HepG2 (cell line): ENCODE results near the gene TRPC4AP. TPM values are rescaled to one million over a fixed set of nuclear protein-coding genes. Genes with fewer than 3 reads are reported as not detected.
A peak's percentile ranks its signal among the peaks of the same experiment; 100 is the strongest.

Experiments used
- CC2D1A ChIP-seq: sonication (generic); formaldehyde crosslinking; IDR thresholded peaks from 2 replicates; pipeline ENCODE4 v1.8.1; 2023; ENCODE audit warnings: mild to moderate bottlenecking, missing genetic modification reagents
- KAT2B ChIP-seq: fragments of 150-350 bp; IDR thresholded peaks from 2 replicates; pipeline ENCODE4 v1.6.1; 2014; ENCODE audit warnings: low read depth, low read length, borderline replicate concordance
- TAF1 ChIP-seq: sonication (generic); formaldehyde crosslinking; IDR thresholded peaks from 2 replicates; pipeline ENCODE4 v1.4.0; 2020; ENCODE audit warnings: missing genetic modification reagents
- ZNF225 ChIP-seq: sonication (generic); formaldehyde crosslinking; IDR thresholded peaks from 2 replicates; pipeline ENCODE4 v1.4.0; 2020; ENCODE audit warnings: mild to moderate bottlenecking, missing genetic modification reagents
- ZNF333 ChIP-seq: sonication (generic); formaldehyde crosslinking; IDR thresholded peaks from 2 replicates; pipeline ENCODE4 v1.4.0; 2020; ENCODE audit warnings: mild to moderate bottlenecking, missing genetic modification reagents, borderline replicate concordance
- ZNF337 ChIP-seq: sonication (generic); formaldehyde crosslinking; IDR thresholded peaks from 2 replicates; pipeline ENCODE4 v1.5.1; 2020; ENCODE audit warnings: missing genetic modification reagents, low read depth, mild to moderate bottlenecking, borderline replicate concordance
- polyA plus RNA-seq, 8 experiments: library from polyadenylated mRNA; depleted of rRNA in 3 of 8; stranded (reverse) in 7 of 8; unstranded in 1 of 8; fragments of >200 nt; fragmentation: Illumina TruSeq in 4 of 8; extraction: Trizol in 4 of 8; gene quantifications; 2 replicates each; pipeline versions ENCODE4 v1.2.1 to v1.2.3, GENCODE V29; 2011 to 2016; ENCODE audit warnings: low read depth in 4 of 8, missing spikeins in 1 of 8, mixed read lengths in 1 of 8; ENCODE audit not compliant: insufficient read depth in 1 of 8
- total RNA-seq, 5 experiments: library from RNA; depleted of rRNA; stranded (reverse); fragments of >200 nt; fragmentation: Illumina TruSeq; extraction: Trizol; gene quantifications; 2 replicates each; pipeline ENCODE4 v1.2.3, GENCODE V29; 2016; ENCODE audit warnings: low read depth in 1 of 5
- TF ChIP-seq, protein P1 (sequence below): sonication (generic); formaldehyde crosslinking; IDR thresholded peaks from 2 replicates; pipeline ENCODE4 v1.8.0; 2022; ENCODE audit warnings: missing genetic modification reagents, mild to moderate bottlenecking, borderline replicate concordance
- TF ChIP-seq, protein P2 (sequence below): sonication (generic); formaldehyde crosslinking; IDR thresholded peaks from 2 replicates; pipeline ENCODE4 v1.5.0; 2020; ENCODE audit warnings: mild to moderate bottlenecking, missing genetic modification reagents, borderline replicate concordance
- TF ChIP-seq, protein P3 (sequence below): sonication (generic); formaldehyde crosslinking; conservative IDR thresholded peaks from 2 replicates; pipeline ENCODE4 v1.4.0; 2020; ENCODE audit warnings: mild to moderate bottlenecking, missing genetic modification reagents, moderate library complexity
- TF ChIP-seq, protein P4 (sequence below): sonication (generic); formaldehyde crosslinking; IDR thresholded peaks from 2 replicates; pipeline ENCODE4 v1.4.0; 2020; ENCODE audit warnings: missing genetic modification reagents
- TF ChIP-seq, protein P5 (sequence below): IDR thresholded peaks from 2 replicates; pipeline ENCODE4 v1.6.1; 2016; ENCODE audit warnings: missing genetic modification reagents, missing compliant biosample characterization

The TRPC4AP gene
- total and polyA plus RNA-seq, 2 of the 13 experiments (the other 11 are each of a cell fraction or from before 2014, with no cell fraction given) = 136 to 137 TPM

DNA sequence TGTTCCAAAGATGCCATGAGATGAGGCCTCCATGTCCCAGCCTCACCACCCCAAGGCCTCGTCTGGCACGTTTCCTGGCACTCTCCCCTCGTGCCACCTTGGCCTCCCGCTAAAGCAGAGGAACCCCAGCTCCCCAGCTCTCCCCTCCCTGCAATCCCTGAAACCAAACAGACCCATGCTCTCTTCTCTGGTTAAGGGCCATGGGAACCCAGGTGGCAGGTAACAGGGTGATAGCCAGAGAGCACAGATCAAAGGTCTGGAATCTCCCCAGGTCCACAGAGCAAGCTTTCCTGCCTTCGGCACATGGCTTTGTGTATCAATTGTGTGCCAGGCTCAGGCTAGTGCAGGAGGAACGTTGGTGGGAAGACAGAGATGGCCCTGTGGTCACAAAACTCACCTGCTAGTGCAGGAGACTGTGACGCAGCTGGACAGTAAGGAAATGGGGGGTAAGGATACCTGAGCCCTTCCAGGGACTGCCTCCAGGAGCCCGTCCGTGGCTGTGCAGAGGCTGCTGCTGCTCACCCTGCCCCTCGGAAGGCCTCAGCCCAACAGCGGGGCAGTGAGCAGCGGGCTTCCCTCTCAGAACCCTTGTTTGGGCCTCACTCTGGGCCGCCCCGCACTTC, 98.0 kb downstream of the TRPC4AP start (continued):
- TF ChIP-seq, protein P1, sequence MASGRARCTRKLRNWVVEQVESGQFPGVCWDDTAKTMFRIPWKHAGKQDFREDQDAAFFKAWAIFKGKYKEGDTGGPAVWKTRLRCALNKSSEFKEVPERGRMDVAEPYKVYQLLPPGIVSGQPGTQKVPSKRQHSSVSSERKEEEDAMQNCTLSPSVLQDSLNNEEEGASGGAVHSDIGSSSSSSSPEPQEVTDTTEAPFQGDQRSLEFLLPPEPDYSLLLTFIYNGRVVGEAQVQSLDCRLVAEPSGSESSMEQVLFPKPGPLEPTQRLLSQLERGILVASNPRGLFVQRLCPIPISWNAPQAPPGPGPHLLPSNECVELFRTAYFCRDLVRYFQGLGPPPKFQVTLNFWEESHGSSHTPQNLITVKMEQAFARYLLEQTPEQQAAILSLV (CRISPR knock-in tag) = no peak
- TF ChIP-seq, protein P2, sequence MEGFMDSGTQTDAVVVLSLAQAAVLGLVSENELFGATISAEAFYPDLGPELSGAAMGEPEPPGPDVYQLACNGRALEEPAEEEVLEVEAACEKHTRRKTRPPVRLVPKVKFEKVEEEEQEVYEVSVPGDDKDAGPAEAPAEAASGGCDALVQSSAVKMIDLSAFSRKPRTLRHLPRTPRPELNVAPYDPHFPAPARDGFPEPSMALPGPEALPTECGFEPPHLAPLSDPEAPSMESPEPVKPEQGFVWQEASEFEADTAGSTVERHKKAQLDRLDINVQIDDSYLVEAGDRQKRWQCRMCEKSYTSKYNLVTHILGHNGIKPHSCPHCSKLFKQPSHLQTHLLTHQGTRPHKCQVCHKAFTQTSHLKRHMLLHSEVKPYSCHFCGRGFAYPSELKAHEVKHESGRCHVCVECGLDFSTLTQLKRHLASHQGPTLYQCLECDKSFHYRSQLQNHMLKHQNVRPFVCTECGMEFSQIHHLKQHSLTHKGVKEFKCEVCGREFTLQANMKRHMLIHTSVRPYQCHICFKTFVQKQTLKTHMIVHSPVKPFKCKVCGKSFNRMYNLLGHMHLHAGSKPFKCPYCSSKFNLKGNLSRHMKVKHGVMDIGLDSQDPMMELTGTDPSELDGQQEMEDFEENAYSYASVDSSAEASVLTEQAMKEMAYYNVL = no peak
- TF ChIP-seq, protein P3, sequence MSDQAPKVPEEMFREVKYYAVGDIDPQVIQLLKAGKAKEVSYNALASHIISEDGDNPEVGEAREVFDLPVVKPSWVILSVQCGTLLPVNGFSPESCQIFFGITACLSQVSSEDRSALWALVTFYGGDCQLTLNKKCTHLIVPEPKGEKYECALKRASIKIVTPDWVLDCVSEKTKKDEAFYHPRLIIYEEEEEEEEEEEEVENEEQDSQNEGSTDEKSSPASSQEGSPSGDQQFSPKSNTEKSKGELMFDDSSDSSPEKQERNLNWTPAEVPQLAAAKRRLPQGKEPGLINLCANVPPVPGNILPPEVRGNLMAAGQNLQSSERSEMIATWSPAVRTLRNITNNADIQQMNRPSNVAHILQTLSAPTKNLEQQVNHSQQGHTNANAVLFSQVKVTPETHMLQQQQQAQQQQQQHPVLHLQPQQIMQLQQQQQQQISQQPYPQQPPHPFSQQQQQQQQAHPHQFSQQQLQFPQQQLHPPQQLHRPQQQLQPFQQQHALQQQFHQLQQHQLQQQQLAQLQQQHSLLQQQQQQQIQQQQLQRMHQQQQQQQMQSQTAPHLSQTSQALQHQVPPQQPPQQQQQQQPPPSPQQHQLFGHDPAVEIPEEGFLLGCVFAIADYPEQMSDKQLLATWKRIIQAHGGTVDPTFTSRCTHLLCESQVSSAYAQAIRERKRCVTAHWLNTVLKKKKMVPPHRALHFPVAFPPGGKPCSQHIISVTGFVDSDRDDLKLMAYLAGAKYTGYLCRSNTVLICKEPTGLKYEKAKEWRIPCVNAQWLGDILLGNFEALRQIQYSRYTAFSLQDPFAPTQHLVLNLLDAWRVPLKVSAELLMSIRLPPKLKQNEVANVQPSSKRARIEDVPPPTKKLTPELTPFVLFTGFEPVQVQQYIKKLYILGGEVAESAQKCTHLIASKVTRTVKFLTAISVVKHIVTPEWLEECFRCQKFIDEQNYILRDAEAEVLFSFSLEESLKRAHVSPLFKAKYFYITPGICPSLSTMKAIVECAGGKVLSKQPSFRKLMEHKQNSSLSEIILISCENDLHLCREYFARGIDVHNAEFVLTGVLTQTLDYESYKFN = peak; percentile 77
- no peak for TF ChIP-seq ZNF337
- no peak for TF ChIP-seq TAF1 (CRISPR knock-in tag)
- no peak for TF ChIP-seq CC2D1A (CRISPR knock-in tag)
- no peak for TF ChIP-seq ZNF333 (CRISPR knock-in tag)
- TF ChIP-seq, protein P4, sequence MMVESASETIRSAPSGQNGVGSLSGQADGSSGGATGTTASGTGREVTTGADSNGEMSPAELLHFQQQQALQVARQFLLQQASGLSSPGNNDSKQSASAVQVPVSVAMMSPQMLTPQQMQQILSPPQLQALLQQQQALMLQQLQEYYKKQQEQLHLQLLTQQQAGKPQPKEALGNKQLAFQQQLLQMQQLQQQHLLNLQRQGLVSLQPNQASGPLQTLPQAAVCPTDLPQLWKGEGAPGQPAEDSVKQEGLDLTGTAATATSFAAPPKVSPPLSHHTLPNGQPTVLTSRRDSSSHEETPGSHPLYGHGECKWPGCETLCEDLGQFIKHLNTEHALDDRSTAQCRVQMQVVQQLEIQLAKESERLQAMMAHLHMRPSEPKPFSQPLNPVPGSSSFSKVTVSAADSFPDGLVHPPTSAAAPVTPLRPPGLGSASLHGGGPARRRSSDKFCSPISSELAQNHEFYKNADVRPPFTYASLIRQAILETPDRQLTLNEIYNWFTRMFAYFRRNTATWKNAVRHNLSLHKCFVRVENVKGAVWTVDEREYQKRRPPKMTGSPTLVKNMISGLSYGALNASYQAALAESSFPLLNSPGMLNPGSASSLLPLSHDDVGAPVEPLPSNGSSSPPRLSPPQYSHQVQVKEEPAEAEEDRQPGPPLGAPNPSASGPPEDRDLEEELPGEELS = no peak
- TF ChIP-seq, protein P5, sequence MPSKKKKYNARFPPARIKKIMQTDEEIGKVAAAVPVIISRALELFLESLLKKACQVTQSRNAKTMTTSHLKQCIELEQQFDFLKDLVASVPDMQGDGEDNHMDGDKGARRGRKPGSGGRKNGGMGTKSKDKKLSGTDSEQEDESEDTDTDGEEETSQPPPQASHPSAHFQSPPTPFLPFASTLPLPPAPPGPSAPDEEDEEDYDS (CRISPR knock-in tag) = no peak
- no peak for TF ChIP-seq KAT2B
- no peak for TF ChIP-seq ZNF225 (CRISPR knock-in tag)
